Activated CD4-positive, alpha-beta T cell treated with anti-CD3 and anti-CD28 coated beads for 4 hours (primary cell): ENCODE data around the gene COLEC12.

Experiments
- DNase-seq, 2 donors: peaks; one replicate each; pipeline ENCODE4 v3.0.0-alpha.2; 2020

COLEC12 gene

DNA sequence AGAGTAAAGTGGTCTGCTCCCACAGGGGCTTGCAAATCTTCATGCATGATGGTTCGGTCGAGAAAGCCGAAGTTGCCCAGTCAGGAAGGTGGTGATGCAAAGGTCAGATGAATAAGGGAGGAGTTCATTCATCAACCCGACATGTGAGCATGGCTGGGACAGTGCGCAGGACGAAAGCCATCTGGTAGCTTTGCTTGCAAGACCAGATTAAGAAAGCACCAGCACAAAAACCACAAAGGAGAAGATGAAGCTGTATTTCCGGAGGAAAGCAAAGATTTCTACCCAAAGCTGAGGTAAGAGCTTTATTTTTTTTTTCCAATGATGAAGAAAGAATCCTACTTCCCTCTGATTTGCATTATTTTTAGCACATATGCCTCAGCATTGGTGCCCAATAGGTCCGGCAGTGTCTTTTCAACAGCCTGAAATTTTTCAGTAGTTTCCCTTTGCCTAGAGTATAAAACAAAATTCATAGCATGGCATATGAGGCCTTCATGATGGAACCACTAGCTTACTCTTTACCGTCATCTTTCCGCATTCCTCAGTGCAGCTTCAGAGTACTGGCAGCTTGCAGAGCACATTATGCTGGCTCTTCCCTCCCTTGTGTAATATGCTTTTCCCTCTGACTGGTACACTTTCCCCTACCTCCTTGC is 120.7 kb downstream of the COLEC12 start:
- no peak for DNase-seq

DNA sequence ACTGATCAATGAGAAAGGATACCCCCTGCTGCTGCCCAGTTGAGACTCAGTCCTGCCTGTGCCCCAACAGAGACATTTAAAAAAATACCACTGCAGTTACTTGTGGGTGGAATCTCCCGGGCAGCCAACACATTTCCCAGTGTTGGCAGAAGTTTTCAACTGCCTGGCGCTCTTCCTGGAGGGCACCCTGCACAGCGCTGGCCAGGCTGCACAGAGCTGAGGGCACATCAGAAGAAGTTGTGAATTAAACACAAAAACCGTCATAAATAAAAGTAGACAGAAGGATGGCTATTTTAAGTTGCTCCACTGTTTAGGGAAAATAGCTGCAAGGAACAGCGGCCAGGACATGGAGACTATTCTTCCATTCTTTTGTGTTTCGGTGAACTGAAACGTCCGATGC is 122.4 kb downstream of the COLEC12 start:
- DNase-seq = no peak

GRCh38 chr18:377088-377487 is 123.4 kb downstream of the COLEC12 start:
- DNase-seq = no peak

DNA sequence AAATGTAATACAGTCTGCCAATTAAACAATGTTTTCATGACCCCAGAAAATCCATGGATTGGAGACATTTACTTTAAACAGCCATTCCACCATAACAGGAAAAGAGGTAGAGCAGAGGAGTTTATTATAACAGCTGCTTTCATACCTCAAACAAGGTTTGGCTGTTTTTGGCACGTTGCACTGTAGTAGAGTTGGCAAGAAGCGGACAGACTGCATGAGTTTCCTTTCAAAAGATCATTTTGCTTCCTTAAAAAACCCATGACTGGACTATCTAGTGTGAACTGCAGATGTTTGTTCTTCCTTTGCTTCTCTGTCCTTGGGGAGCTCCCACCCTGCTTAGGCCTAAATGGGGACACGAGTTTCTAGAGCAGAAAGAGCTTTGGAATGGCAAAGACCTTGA is 124.2 kb downstream of the COLEC12 start:
- no peak for DNase-seq

DNA sequence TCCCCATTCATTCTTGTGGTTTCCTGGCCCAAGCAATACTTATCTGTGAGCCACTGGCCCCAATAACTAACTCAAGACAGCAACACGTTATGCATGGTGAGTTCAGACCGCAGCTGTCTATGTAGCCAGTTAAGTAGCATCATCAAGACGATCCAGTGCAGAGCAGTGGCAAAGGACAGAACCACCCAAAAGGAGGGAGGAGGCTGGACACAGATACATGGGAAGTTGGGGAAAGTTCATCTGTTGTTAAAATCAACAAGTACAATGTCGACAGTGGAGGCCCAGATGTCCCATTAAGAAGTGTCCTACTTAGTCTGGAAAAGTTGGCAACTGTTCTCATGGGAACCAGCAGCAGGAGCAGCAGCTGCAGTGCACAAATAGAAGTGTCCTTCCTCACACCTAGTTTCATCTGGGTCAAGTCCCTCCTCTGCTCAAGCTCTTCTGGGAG is 125.8 kb downstream of the COLEC12 start:
- no peak for DNase-seq

- DNase-seq = no peak
Measured at GRCh38 chr18:373780-374179, 126.7 kb downstream of the COLEC12 start.

- DNase-seq = no peak
Measured at GRCh38 chr18:371609-371982, 128.9 kb downstream of the COLEC12 start.

DNA sequence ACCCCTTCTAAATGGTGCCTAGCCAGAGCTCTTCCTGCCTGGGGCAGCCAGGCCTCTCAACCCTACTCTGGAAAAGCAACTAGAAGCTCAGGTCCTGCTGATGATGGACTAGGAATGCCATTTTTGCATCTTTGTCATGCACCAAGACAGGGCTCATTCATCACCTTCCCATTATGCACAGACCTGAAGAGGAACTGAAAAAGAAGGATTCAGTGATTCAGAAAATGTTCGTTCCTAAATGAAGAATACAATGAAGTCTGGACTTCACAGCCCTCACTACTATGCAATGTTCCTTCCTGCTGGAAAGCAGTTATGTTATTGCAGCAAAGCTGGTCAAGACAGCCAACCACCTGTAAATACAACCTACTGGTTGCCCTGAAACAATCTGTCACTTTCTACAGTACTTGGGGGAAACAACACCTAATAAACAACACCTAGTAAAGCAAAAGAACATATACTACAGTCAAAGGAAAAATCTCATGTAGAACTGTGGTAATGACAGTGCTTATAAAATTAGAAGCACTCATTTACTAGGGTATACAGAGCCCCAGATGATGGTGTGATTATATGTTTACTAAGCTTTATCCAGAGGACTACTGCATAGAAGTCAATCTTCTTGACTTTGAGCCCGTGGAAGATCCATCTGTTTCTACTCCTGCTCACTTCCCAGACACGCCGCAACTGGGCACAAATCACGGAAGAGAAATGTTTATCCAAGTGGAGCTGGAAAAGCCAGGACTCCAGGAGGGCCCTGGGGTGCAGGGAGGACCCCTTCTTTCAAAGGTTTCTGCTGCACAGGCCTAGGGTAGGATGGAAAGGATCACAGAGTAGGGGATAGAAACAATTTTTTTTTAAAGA is 129.5 kb downstream of the COLEC12 start:
- DNase-seq = no peak

DNA sequence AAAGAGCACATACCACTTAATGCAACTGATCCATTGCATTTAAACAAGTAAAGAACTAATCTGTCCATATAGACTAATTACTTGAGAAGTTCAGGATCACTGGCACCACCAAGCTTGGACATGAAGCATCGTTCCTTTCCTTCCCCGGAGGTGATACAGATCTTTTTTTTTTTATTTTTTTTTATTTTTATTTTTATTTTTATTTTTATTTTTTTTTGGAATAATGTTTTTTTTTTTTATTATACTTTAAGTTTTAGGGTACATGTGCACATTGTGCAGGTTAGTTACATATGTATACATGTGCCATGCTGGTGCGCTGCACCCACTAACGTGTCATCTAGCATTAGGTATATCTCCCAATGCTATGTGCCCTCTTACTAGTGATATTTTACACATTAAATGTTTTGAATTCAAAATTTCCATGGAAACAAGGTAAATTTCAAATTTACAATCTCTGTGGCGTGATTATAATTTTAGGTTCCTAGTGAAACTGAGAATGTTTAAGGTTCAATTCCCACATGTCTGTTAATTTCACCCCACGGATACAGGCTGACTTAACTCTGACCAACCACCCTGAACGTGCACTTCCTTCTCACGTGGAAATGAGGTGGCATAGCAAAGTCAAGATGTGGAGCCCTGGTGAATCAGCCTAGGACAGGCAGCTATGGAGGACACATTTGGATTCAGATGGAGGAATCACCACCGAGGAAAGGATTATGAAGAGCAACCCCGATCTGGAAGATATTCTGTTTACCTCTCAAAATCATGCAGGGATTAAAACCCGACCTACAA is 131.1 kb downstream of the COLEC12 start:
- DNase-seq = no peak

- DNase-seq = no peak
Measured at GRCh38 chr18:366466-367061, 133.9 kb downstream of the COLEC12 start.

DNA sequence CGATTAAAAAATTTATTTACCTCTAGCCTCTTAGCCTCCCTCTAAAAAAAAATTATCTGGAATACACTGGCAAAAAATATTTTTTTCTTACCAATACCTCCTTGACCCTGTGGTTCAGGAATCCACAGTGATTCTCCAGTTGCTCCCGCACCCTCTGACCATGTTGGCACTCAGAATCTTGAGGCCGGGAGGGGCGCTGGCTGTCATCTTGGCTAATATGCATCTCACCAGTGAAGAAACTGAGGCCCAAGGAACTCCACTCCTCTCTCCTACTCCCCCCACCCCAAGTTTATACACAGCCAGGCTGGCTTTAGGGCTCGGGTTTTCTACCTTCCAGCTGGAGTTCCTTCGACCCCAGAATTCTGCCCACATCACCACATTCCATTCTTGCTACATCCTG is 134.8 kb downstream of the COLEC12 start:
- DNase-seq = no peak

DNA sequence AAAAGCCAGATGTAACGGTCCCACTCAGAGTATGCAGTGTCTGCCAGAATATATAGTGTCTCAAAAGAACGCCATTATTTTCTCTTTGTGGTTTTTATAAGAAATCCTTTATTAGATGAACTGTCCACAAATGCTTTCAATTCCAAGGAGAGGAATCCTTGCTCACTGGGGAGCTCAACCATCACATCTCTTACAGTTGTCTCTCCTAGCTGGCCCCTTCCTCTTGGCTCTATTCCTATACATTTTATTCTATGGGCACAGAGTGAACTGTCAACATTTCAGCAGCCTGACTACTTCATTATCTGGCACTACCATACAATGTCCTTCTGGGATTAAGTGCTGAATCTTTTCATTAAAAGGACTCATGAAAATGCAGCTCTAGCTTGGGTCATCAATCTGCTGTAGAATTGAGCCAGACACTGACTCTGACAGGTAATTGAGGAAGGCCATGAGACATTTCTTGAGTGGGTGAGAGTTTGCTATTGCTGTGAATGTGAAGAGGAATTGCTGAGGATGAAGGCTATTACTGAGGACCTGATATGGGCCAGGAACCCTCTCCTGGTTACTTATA is 136.2 kb downstream of the COLEC12 start:
- no peak for DNase-seq

- DNase-seq = no peak
Measured at GRCh38 chr18:363301-364085, 137.0 kb downstream of the COLEC12 start.

- DNase-seq = no peak
Measured at GRCh38 chr18:362311-363290, 137.9 kb downstream of the COLEC12 start.

GRCh38 chr18:361941-362310 is 138.6 kb downstream of the COLEC12 start:
- no peak for DNase-seq

DNA sequence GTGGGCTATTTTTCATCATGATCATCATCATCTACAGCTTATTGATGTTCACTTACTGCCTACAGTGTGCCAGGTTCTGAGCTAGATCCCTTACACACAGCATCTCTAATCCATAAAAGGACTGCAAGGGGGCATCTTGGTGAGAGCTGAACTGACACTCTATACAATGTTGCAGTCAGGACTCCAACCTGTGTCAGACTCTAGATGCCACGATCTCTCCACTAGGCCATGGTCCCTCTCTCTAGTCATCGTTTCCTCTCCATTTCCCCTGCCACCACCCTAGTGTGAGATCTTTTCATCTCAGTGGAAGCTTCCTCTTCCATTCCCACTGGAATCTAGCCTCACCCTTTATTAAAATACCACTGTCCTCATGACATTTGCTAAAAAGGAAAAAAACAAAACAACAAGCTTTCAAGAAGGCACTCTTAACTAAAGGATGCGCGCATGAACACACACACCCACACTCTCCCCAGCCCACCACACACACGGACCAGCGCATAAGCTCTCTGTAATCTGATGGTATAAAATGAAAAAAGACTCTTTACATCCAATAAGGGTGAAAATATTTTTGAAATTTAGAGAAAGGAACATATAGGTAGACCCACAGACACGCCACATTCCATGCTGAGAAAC is 139.3 kb downstream of the COLEC12 start:
- no peak for DNase-seq

- no peak for DNase-seq
Measured at GRCh38 chr18:360676-361075, 139.8 kb downstream of the COLEC12 start.

GRCh38 chr18:356778-357177 is 143.7 kb downstream of the COLEC12 start:
- DNase-seq = no peak

GRCh38 chr18:355678-356077 is 144.8 kb downstream of the COLEC12 start:
- DNase-seq = no peak

GRCh38 chr18:354471-354870 is 146.0 kb downstream of the COLEC12 start:
- DNase-seq = no peak
